Measurements from ENCODE around the gene PTPN7.
"Not testable (repeated sequence)": the region's sequence is repeated elsewhere in the genome, so short reads cannot be mapped to it uniquely, and the experiment has no call there.

GRCh38 chr1:202167054-202167453, 6.7 kb upstream of the PTPN7 start:
- TF ChIP-seq, protein P1, sequence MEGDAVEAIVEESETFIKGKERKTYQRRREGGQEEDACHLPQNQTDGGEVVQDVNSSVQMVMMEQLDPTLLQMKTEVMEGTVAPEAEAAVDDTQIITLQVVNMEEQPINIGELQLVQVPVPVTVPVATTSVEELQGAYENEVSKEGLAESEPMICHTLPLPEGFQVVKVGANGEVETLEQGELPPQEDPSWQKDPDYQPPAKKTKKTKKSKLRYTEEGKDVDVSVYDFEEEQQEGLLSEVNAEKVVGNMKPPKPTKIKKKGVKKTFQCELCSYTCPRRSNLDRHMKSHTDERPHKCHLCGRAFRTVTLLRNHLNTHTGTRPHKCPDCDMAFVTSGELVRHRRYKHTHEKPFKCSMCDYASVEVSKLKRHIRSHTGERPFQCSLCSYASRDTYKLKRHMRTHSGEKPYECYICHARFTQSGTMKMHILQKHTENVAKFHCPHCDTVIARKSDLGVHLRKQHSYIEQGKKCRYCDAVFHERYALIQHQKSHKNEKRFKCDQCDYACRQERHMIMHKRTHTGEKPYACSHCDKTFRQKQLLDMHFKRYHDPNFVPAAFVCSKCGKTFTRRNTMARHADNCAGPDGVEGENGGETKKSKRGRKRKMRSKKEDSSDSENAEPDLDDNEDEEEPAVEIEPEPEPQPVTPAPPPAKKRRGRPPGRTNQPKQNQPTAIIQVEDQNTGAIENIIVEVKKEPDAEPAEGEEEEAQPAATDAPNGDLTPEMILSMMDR (IDR thresholded peaks at IDR 0.05; ENCODE audit: low read length) = not testable (repeated sequence)
- TF ChIP-seq EZH2 (IDR thresholded peaks at IDR 0.05; ENCODE audit: borderline replicate concordance, low read length) = not testable (repeated sequence)
